ENCODE results near the gene FRS2.

FRS2 gene

DNA sequence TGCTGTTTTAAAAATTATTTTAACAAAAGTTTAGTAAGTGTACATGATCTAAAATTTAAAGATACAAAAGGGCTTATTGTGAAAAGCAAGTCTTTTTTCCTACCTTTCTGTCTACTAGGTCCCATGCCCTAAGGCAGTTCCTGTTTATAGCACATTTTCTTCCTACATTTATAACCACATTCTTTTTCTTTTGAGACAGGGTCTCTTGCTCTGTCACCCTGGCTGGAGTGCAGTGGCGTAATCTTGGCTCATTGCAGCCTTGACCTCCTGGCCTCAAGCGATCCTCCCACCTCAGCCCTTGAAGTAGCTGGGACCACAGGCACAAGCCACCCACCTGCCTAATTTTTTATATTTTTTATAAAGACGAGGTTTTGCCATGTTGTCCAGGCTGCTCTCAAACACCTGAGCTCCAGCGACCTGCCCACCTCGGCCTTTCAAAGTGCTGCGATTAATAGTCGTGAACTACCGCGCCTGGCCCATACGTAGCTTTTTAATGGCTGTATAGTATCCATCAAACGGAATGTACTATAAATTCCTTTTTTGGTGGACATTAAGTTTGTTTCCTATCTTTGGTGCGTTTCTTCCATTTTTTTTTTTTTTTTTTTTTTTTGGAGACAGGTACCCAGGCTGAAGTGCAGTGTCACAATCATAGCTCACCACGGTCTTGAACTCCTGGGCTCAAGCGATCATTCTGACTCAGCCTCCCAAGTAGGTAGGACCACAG is 20.9 kb downstream of the FRS2 start:
- H4K8ac ChIP-seq (ENCODE audit: low read length) = no peak overlapping the region
- no peak overlapping the region for H3K4ac ChIP-seq (ENCODE audit: low read depth in 1 of 2, low read length in 2 of 2)
- no peak for DNase-seq
- H3K18ac ChIP-seq (ENCODE audit: low read depth in 1 of 2, low read length in 2 of 2) = no peak overlapping the region
- H2BK5ac ChIP-seq (ENCODE audit: low read depth, low read length, poor library complexity, severe bottlenecking) = no peak overlapping the region
- peaks cover 16% of the 10 kb centered on the region for H3K9me3 ChIP-seq (ENCODE audit: control insufficient read depth, low read length)
- H2AFZ ChIP-seq (ENCODE audit: low read depth, low read length) = no peak overlapping the region
- no peak overlapping the region for H3K14ac ChIP-seq (ENCODE audit: low read length in 2 of 2)
- no peak overlapping the region for H3K27ac ChIP-seq (ENCODE audit: low read length, poor library complexity, severe bottlenecking)
- H3K4me3 ChIP-seq (ENCODE audit: insufficient read depth in 1 of 2, low read depth in 1 of 2, low read length in 2 of 2) = no peak overlapping the region
- no peak overlapping the region for H3K23ac ChIP-seq (ENCODE audit: low read length in 2 of 2)
- no peak overlapping the region for H3K4me2 ChIP-seq (ENCODE audit: low read length, poor library complexity, severe bottlenecking)
- H2BK12ac ChIP-seq (ENCODE audit: low read length in 2 of 2) = no peak overlapping the region
- WGBS = 90% methylated on average over 14 of the region's 14 CpGs
- H2AK5ac ChIP-seq (ENCODE audit: low read length, severe bottlenecking) = no peak overlapping the region
- peaks cover 2 to 14% of the 10 kb centered on the region in 2 experiments for H3K36me3 ChIP-seq (ENCODE audit: control insufficient read depth in 1 of 2, insufficient read depth in 2 of 2, low read depth in 1 of 2, low read length in 2 of 2)
- no peak overlapping the region for H2BK15ac ChIP-seq (ENCODE audit: low read depth, poor library complexity, severe bottlenecking)
- no peak overlapping the region for H4K91ac ChIP-seq (ENCODE audit: low read length)
- no peak overlapping the region for H2BK120ac ChIP-seq (ENCODE audit: low read depth, low read length)
- H3K4me1 ChIP-seq (ENCODE audit: control insufficient read depth, insufficient read depth, low read depth, low read length) = peaks cover 1% of the 10 kb centered on the region
- peaks cover 5% of the 10 kb centered on the region for H3K79me1 ChIP-seq (replicated peaks; ENCODE audit: low read length, poor library complexity, severe bottlenecking)
- H3K9ac ChIP-seq (ENCODE audit: low read length) = no peak overlapping the region
- no peaks in the 10 kb centered on the region for H3K27me3 ChIP-seq (ENCODE audit: control insufficient read depth in 1 of 2, insufficient read depth in 1 of 2, low read length in 2 of 2)

DNA sequence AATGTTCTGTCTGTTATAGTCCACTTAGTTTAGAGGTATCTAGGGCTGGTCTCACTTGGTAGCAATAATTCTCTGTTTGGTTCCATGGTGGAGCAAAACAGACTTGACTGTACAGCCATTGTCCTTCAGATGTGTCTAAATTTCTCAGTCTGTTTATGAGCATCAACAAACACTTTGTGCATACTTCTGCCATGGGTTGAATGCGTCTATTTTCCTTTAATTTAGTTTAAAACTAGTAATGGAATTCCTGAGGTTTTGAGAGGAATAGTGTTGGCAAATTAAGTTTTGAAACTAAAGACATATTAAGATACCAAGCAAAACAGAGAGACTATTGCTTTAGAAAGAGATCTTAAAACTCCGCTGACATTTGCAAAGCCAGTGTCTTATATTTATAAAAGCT is 22.6 kb downstream of the FRS2 start:
- no peak overlapping the region for H2BK12ac ChIP-seq (ENCODE audit: low read length in 2 of 2)
- H4K91ac ChIP-seq (ENCODE audit: low read length) = no peak overlapping the region
- H2AK5ac ChIP-seq (ENCODE audit: low read length, severe bottlenecking) = no peak overlapping the region
- H3K4me2 ChIP-seq (ENCODE audit: low read length, poor library complexity, severe bottlenecking) = no peak overlapping the region
- DNase-seq = no peak
- no peak overlapping the region for H2BK15ac ChIP-seq (ENCODE audit: low read depth, poor library complexity, severe bottlenecking)
- H3K9me3 ChIP-seq (ENCODE audit: control insufficient read depth, low read length) = peaks cover 5% of the 10 kb centered on the region
- H2BK120ac ChIP-seq (ENCODE audit: low read depth, low read length) = no peak overlapping the region
- no peak overlapping the region for H3K27ac ChIP-seq (ENCODE audit: low read length, poor library complexity, severe bottlenecking)
- H3K14ac ChIP-seq (ENCODE audit: low read length in 2 of 2) = no peak overlapping the region
- no peak overlapping the region for H3K23ac ChIP-seq (ENCODE audit: low read length in 2 of 2)
- no peak overlapping the region for H3K4me3 ChIP-seq (ENCODE audit: insufficient read depth in 1 of 2, low read depth in 1 of 2, low read length in 2 of 2)
- H3K4ac ChIP-seq (ENCODE audit: low read depth in 1 of 2, low read length in 2 of 2) = no peak overlapping the region
- no peak overlapping the region for H2AFZ ChIP-seq (ENCODE audit: low read depth, low read length)
- H3K18ac ChIP-seq (ENCODE audit: low read depth in 1 of 2, low read length in 2 of 2) = no peak overlapping the region
- H3K4me1 ChIP-seq (ENCODE audit: control insufficient read depth, insufficient read depth, low read depth, low read length) = peaks cover 1% of the 10 kb centered on the region
- peaks cover 1% of the 10 kb centered on the region for H3K79me1 ChIP-seq (replicated peaks; ENCODE audit: low read length, poor library complexity, severe bottlenecking)
- H2BK5ac ChIP-seq (ENCODE audit: low read depth, low read length, poor library complexity, severe bottlenecking) = no peak overlapping the region
- no peaks in the 10 kb centered on the region for H3K27me3 ChIP-seq (ENCODE audit: control insufficient read depth in 1 of 2, insufficient read depth in 1 of 2, low read length in 2 of 2)
- H3K9ac ChIP-seq (ENCODE audit: low read length) = no peak overlapping the region
- no peak overlapping the region for H4K8ac ChIP-seq (ENCODE audit: low read length)
- WGBS = 80% methylated on average over 1 of the region's 2 CpGs
- peaks cover 2 to 4% of the 10 kb centered on the region in 2 experiments for H3K36me3 ChIP-seq (ENCODE audit: control insufficient read depth in 1 of 2, insufficient read depth in 2 of 2, low read depth in 1 of 2, low read length in 2 of 2)

DNA sequence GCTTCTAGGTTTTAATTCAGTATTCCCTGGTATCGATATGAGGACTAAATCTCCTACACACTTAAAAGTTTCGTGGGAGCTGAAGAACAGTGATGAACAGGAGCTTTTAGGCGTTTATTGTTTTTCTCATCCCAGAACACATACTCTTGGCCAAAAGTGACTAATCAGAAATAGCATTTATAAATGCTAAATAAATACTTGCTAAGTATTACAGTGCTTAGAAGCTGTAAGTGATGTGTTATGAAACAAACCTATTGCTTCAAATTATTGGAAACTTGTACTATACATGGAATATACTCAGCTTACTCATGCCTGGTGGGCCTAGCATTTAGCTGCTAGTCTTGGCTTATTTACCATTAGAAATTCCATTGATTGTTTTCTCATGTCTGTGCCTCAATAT is 24.9 kb downstream of the FRS2 start:
- Histone ChIP-seq H3K27me3 (ENCODE audit: control insufficient read depth in 1 of 2, insufficient read depth in 1 of 2, low read length in 2 of 2) (no peaks in the 10 kb centered on the region), H4K91ac (ENCODE audit: low read length) (no peak overlapping the region), H3K4ac (ENCODE audit: low read depth in 1 of 2, low read length in 2 of 2) (no peak overlapping the region), H2BK120ac (ENCODE audit: low read depth, low read length) (no peak overlapping the region), H3K9ac (ENCODE audit: low read length) (peak overlapping the region; percentile 32), H2BK12ac (ENCODE audit: low read length in 2 of 2) (no peak overlapping the region), H3K23ac (ENCODE audit: low read length in 2 of 2) (no peak overlapping the region), H3K4me1 (ENCODE audit: control insufficient read depth, insufficient read depth, low read depth, low read length) (peaks cover 3% of the 10 kb centered on the region), H3K4me3 (ENCODE audit: insufficient read depth in 1 of 2, low read depth in 1 of 2, low read length in 2 of 2) (no peak overlapping the region), H3K79me1 (replicated peaks; ENCODE audit: low read length, poor library complexity, severe bottlenecking) (no peaks in the 10 kb centered on the region), H2AFZ (ENCODE audit: low read depth, low read length) (no peak overlapping the region), H3K14ac (ENCODE audit: low read length in 2 of 2) (no peak overlapping the region), H3K36me3 (ENCODE audit: control insufficient read depth in 1 of 2, insufficient read depth in 2 of 2, low read depth in 1 of 2, low read length in 2 of 2) (no peaks in the 10 kb centered on the region), H2AK5ac (ENCODE audit: low read length, severe bottlenecking) (no peak overlapping the region), H3K9me3 (ENCODE audit: control insufficient read depth, low read length) (no peaks in the 10 kb centered on the region), H2BK5ac (ENCODE audit: low read depth, low read length, poor library complexity, severe bottlenecking) (no peak overlapping the region), H3K4me2 (ENCODE audit: low read length, poor library complexity, severe bottlenecking) (no peak overlapping the region), H3K18ac (ENCODE audit: low read depth in 1 of 2, low read length in 2 of 2) (no peak overlapping the region), H3K27ac (ENCODE audit: low read length, poor library complexity, severe bottlenecking) (no peak overlapping the region), H4K8ac (ENCODE audit: low read length) (no peak overlapping the region), H2BK15ac (ENCODE audit: low read depth, poor library complexity, severe bottlenecking) (no peak overlapping the region)
- no CpG with 5 or more reads among the region's 3 CpGs for WGBS
- no peak for DNase-seq

DNA sequence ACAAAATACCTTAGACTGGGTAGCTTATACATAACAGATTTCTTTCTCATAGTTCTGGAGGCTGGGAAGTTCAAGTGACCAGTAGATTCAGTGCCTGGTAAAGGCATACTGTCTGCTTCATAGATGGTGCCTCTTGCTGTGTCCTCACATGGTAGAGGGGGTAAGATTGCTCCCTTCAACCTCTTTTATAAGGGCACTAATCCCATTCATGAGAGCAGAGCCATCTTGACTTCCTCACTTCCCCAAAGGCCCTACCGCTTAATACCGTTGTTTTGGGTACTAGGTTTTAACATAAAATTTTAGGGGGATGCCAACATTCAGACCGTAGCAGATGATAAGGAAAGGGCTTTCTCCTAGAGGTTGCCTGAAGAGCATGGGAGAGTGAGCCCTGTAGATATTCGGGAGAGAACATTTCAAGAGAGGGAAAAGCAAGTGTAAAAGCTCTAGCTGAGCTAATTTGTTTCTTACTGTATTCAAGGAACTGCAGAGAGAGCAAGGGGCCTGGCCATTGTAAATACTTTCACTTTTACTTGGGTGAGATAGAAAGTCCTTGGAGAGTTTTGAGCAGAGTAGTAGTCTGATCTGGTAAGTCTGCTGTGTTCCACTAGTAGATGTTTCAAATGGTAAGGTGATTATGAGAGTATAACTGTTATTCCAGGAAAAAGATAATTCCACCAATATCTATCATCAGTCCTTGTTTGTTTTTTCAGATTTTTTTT is 27.3 kb downstream of the FRS2 start:
- H4K8ac ChIP-seq (ENCODE audit: low read length) = no peak overlapping the region
- peak overlapping the region; percentile 1 for H3K4me2 ChIP-seq (ENCODE audit: low read length, poor library complexity, severe bottlenecking)
- no peaks in the 10 kb centered on the region for H3K36me3 ChIP-seq (ENCODE audit: control insufficient read depth in 1 of 2, insufficient read depth in 2 of 2, low read depth in 1 of 2, low read length in 2 of 2)
- H4K91ac ChIP-seq (ENCODE audit: low read length) = no peak overlapping the region
- H3K18ac ChIP-seq (ENCODE audit: low read depth in 1 of 2, low read length in 2 of 2) = peak overlapping the region in 1 of 2 experiments; percentile 83
- H2BK5ac ChIP-seq (ENCODE audit: low read depth, low read length, poor library complexity, severe bottlenecking) = no peak overlapping the region
- H2AFZ ChIP-seq (ENCODE audit: low read depth, low read length) = no peak overlapping the region
- H2BK12ac ChIP-seq (ENCODE audit: low read length in 2 of 2) = no peak overlapping the region
- H3K23ac ChIP-seq (ENCODE audit: low read length in 2 of 2) = no peak overlapping the region
- no peak overlapping the region for H2BK15ac ChIP-seq (ENCODE audit: low read depth, poor library complexity, severe bottlenecking)
- no peak overlapping the region for H3K14ac ChIP-seq (ENCODE audit: low read length in 2 of 2)
- no peaks in the 10 kb centered on the region for H3K79me1 ChIP-seq (replicated peaks; ENCODE audit: low read length, poor library complexity, severe bottlenecking)
- no peaks in the 10 kb centered on the region for H3K9me3 ChIP-seq (ENCODE audit: control insufficient read depth, low read length)
- peak; percentile 71 for DNase-seq
- 65% methylated on average over 4 of the region's 4 CpGs for WGBS
- peak overlapping the region; percentile 6 for H3K27ac ChIP-seq (ENCODE audit: low read length, poor library complexity, severe bottlenecking)
- H3K27me3 ChIP-seq (ENCODE audit: control insufficient read depth in 1 of 2, insufficient read depth in 1 of 2, low read length in 2 of 2) = no peaks in the 10 kb centered on the region
- H3K4me3 ChIP-seq (ENCODE audit: insufficient read depth in 1 of 2, low read depth in 1 of 2, low read length in 2 of 2) = peak overlapping the region in 1 of 2 experiments; percentile 62
- peak overlapping the region; percentile 43 for H3K9ac ChIP-seq (ENCODE audit: low read length)
- no peak overlapping the region for H2BK120ac ChIP-seq (ENCODE audit: low read depth, low read length)
- H3K4ac ChIP-seq (ENCODE audit: low read depth in 1 of 2, low read length in 2 of 2) = no peak overlapping the region
- H2AK5ac ChIP-seq (ENCODE audit: low read length, severe bottlenecking) = no peak overlapping the region
- peaks cover 5% of the 10 kb centered on the region for H3K4me1 ChIP-seq (ENCODE audit: control insufficient read depth, insufficient read depth, low read depth, low read length)

Measured in mesenchymal stem cell (in vitro differentiated cells and primary cell).